Neuron (in vitro differentiated cells): Measurements from ENCODE around the gene BIRC5.

Source experiments
- H2AFZ ChIP-seq: one replicate; pipeline ENCODE4 v1.6.1; 2013; ENCODE audit warnings: low read depth, mild to moderate bottlenecking, inconsistent platforms, low read length, moderate library complexity
- H3K27me3 ChIP-seq: one replicate; pipeline ENCODE4 v1.6.1; 2013; ENCODE audit warnings: low read length; ENCODE audit not compliant: insufficient read depth
- H3K36me3 ChIP-seq: one replicate; pipeline ENCODE4 v1.6.1; 2013; ENCODE audit warnings: low read length; ENCODE audit not compliant: insufficient read depth
- H3K4me1 ChIP-seq: one replicate; pipeline ENCODE4 v1.6.1; 2013; ENCODE audit warnings: low read length; ENCODE audit not compliant: insufficient read depth
- H3K4me3 ChIP-seq: 2 replicates; pipeline ENCODE4 v1.5.1; 2013; ENCODE audit warnings: mild to moderate bottlenecking, low read length, moderate library complexity
- H3K9me3 ChIP-seq: one replicate; pipeline ENCODE4 v1.6.1; 2013; ENCODE audit warnings: low read length

BIRC5 gene

GRCh38 chr17:78255953-78256706 is 42.1 kb downstream of the BIRC5 start:
- Histone ChIP-seq H3K4me1 (peaks cover 49% of the 10 kb centered on the region), H3K36me3 (no peaks in the 10 kb centered on the region), H3K27me3 (no peaks in the 10 kb centered on the region), H2AFZ (no peak overlapping the region), H3K4me3 (no peak overlapping the region), H3K9me3 (no peaks in the 10 kb centered on the region)

- Histone ChIP-seq H3K9me3 (no peaks in the 10 kb centered on the region), H3K36me3 (peaks cover 4% of the 10 kb centered on the region), H3K4me1 (peaks cover 46% of the 10 kb centered on the region), H2AFZ (no peak overlapping the region), H3K4me3 (no peak overlapping the region), H3K27me3 (no peaks in the 10 kb centered on the region)
Observed at GRCh38 chr17:78256707-78257591, 42.9 kb downstream of the BIRC5 start.

GRCh38 chr17:78257810-78258322 is 43.8 kb downstream of the BIRC5 start:
- H3K9me3 ChIP-seq: no peaks in the 10 kb centered on the region
- peaks cover 4% of the 10 kb centered on the region for H3K36me3 ChIP-seq
- no peak overlapping the region for H2AFZ ChIP-seq
- peaks cover 45% of the 10 kb centered on the region for H3K4me1 ChIP-seq
- no peak overlapping the region for H3K4me3 ChIP-seq
- no peaks in the 10 kb centered on the region for H3K27me3 ChIP-seq

- Histone ChIP-seq H3K4me3 (no peak overlapping the region), H3K36me3 (peaks cover 4% of the 10 kb centered on the region), H3K27me3 (no peaks in the 10 kb centered on the region), H2AFZ (no peak overlapping the region), H3K9me3 (no peaks in the 10 kb centered on the region), H3K4me1 (peaks cover 46% of the 10 kb centered on the region)
Observed at GRCh38 chr17:78258323-78259191, 44.5 kb downstream of the BIRC5 start.

GRCh38 chr17:78259192-78259554 is 45.1 kb downstream of the BIRC5 start:
- Histone ChIP-seq H3K4me1 (peaks cover 47% of the 10 kb centered on the region), H3K9me3 (no peaks in the 10 kb centered on the region), H3K4me3 (no peak overlapping the region), H3K36me3 (peaks cover 4% of the 10 kb centered on the region), H3K27me3 (no peaks in the 10 kb centered on the region), H2AFZ (no peak overlapping the region)

- Histone ChIP-seq H3K27me3 (no peaks in the 10 kb centered on the region), H3K4me3 (no peak overlapping the region), H3K9me3 (no peaks in the 10 kb centered on the region), H3K4me1 (peaks cover 45% of the 10 kb centered on the region), H3K36me3 (peaks cover 14% of the 10 kb centered on the region), H2AFZ (no peak overlapping the region)
Observed at GRCh38 chr17:78263063-78263735, 49.1 kb downstream of the BIRC5 start.

- Histone ChIP-seq H3K9me3 (no peaks in the 10 kb centered on the region), H2AFZ (no peak overlapping the region), H3K27me3 (no peaks in the 10 kb centered on the region), H3K4me3 (no peak overlapping the region), H3K4me1 (peaks cover 44% of the 10 kb centered on the region), H3K36me3 (peaks cover 14% of the 10 kb centered on the region)
Observed at GRCh38 chr17:78263736-78264340, 49.8 kb downstream of the BIRC5 start.

- peaks cover 14% of the 10 kb centered on the region for H3K36me3 ChIP-seq
- H3K4me1 ChIP-seq: peaks cover 44% of the 10 kb centered on the region
- H3K27me3 ChIP-seq: no peaks in the 10 kb centered on the region
- no peak overlapping the region for H2AFZ ChIP-seq
- no peak overlapping the region for H3K4me3 ChIP-seq
- no peaks in the 10 kb centered on the region for H3K9me3 ChIP-seq
Observed at GRCh38 chr17:78264590-78264989, 50.5 kb downstream of the BIRC5 start.

GRCh38 chr17:78265121-78265520 is 51.1 kb downstream of the BIRC5 start:
- peaks cover 14% of the 10 kb centered on the region for H3K36me3 ChIP-seq
- H3K9me3 ChIP-seq: no peaks in the 10 kb centered on the region
- H3K4me3 ChIP-seq: no peak overlapping the region
- peaks cover 44% of the 10 kb centered on the region for H3K4me1 ChIP-seq
- H3K27me3 ChIP-seq: no peaks in the 10 kb centered on the region
- no peak overlapping the region for H2AFZ ChIP-seq

- no peak overlapping the region for H2AFZ ChIP-seq
- H3K36me3 ChIP-seq: peaks cover 14% of the 10 kb centered on the region
- peaks cover 54% of the 10 kb centered on the region for H3K4me1 ChIP-seq
- H3K9me3 ChIP-seq: no peaks in the 10 kb centered on the region
- no peak overlapping the region for H3K4me3 ChIP-seq
- H3K27me3 ChIP-seq: no peaks in the 10 kb centered on the region
Observed at GRCh38 chr17:78266231-78266631, 52.2 kb downstream of the BIRC5 start.

- Histone ChIP-seq H3K9me3 (no peaks in the 10 kb centered on the region), H3K36me3 (peaks cover 10% of the 10 kb centered on the region), H3K27me3 (no peaks in the 10 kb centered on the region), H2AFZ (no peak overlapping the region), H3K4me1 (peaks cover 60% of the 10 kb centered on the region), H3K4me3 (no peak overlapping the region)
Observed at GRCh38 chr17:78266771-78267170, 52.7 kb downstream of the BIRC5 start.
